GM19452 (cell line): Measurements from ENCODE around the gene DNMT3L.
A peak's percentile ranks its signal among the peaks of the same experiment; 100 is the strongest.
"Not testable (repeated sequence)": the region's sequence is repeated elsewhere in the genome, so short reads cannot be mapped to it uniquely, and the experiment has no call there.

ENCODE experiments used
- ATAC-seq: cut with Tn5 transposase; IDR thresholded peaks from one replicate; pipeline ENCODE4 v1.9.1; 2021; ENCODE audit not compliant: unreplicated experiment

DNMT3L gene

DNA sequence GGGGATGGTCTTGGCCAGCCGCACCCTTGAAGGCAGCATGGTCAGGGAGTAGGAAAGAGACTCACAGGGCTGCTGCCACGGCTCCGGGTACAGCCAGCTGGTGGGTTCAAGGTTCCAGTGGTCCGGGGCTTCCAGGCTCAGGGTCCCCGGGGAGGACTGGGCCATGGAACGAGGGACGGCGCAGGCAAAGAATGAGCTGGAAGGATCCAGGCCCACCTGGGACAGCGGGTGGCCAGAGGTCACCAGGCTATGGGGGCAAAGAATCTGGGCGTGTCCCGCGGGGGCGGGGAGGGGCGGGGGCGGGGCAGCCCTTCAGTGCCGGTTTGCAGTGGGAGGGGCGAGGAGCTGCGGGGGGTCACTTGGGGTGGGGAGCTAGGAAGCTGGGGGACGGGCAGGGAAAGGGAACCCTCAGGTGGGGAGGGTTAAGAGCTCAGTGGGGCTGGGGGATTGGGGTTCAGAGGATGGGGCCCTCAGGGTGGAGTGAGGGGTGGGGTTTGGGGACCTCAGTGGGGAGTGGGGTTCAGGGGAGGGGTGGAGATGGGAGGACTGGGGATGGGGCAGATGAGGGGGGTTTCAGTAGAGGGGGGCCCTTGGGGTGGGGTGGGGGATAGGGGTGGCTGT lies at the start of gene DNMT3L:
Gene DNMT3L (minus strand): TSS at position 223 of the 621 bp plus-strand sequence. CDS start 638 bp downstream, outside the sequence.
- no peak for ATAC-seq

DNA sequence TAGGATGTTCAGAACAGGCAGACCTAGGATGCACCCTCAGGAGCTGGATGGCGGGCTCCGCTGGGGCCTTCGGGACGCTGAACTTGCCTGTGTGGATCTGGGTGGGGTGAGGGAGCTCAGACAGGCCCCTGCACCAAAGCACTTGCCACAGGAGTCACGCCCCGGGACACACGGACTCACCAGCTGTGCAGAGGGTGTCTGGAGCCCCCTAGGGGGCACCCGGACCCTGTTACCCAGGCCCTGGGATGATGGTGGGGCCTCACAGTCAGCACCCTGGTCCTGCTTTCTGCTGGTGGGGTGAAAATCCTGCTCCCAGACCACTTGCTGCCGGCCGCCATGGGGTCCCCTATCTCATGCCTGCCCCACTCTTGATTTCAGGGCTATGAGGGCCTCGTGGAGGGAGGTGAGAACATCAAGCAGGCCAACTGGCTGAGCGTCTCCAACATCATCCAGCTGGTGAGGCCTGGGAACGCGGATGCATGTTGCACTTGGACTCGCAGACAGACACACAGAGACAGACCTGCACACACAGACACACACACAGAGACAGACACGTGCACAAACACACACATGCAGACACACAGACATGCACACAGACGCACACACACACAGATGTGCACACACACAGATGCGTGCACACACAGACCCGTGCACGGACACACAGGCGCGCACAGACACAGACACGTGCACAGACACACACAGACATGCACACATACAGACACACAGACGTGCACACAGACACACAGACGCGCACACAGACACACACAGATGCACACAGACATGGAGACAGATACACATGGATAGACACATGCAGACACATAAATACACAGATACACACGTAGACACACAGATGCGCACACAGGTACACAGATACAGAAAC lies 49.2 kb upstream of the DNMT3L start:
- ATAC-seq, result no peak

DNA sequence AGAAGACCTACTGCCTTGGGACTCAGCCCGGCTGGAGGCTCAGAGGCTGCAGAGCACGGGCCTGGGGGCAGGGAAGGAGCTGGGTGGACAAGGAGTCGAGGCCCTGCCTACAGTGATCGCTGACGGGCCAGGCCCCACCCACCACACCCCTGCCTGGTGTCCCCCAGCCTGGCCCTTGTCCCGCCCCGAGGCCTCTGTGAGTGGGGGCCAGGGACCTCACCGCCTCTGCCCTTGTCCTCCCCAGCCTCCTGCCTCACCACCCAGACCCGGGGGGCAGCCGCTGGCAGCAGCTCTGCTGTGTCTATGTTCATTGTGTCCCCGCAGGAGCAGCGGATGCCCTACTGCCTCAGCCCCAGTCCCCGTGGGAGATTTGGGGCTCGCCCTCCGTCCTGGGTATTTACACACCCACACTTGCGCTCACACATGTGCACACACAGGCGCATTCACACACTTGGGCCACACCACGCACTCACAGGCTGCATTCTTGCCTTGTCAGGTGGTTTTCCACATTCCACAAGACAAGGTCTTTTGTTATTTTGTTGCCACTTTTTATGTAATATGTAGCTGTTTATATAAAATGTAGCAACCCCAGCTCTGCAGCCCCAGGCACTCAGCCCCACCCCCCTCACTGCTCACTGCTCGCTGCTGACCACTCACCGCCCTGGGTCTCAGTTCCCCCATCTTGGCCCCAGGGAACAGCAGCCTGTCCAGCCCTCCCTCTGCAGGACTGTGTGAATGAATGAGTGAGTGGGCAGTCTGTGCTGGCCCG lies 45.4 kb upstream of the DNMT3L start:
- no peak for ATAC-seq

DNA sequence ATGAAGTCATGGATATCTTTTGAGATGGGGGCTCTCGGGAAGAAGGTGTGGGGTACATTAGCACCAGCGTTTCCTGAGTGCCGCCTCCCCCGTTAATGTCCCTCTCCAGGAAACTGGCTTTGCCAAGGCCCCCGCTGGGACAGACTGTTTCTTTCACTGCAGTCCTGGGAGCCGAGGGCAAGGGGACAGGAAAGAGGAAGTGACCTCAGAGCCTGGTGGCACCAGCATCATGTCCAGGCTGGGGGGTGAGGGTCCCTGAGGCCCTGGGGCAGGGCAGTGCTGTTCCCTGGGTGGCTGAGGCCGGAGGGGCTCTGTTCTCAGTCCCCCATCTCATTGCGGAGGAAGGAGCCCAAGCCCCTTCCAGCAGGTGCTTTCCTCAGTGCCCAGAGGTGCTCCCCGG lies 44.0 kb upstream of the DNMT3L start:
- ATAC-seq, result no peak

DNA sequence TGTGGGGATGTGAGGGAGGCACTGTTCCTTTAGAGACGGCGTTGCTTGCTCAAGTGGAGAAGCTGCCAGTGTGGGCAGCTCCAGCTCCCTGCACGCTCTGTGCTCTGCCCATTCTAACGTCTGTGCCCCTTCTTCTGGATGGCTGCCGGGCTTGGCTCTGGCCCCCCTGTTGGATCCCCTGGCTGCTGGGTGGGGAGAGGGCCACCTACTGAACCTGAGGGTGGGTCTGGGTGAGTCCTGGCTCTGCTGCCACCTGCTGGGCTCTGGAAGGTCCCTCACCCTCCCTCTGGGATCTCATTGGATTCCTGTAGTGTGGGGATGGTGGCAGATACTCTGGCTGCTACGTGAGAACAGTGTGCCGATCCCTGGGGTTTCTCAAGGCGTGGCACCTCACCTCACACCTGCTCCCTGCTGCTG lies 43.2 kb upstream of the DNMT3L start:
- no peak for ATAC-seq

DNA sequence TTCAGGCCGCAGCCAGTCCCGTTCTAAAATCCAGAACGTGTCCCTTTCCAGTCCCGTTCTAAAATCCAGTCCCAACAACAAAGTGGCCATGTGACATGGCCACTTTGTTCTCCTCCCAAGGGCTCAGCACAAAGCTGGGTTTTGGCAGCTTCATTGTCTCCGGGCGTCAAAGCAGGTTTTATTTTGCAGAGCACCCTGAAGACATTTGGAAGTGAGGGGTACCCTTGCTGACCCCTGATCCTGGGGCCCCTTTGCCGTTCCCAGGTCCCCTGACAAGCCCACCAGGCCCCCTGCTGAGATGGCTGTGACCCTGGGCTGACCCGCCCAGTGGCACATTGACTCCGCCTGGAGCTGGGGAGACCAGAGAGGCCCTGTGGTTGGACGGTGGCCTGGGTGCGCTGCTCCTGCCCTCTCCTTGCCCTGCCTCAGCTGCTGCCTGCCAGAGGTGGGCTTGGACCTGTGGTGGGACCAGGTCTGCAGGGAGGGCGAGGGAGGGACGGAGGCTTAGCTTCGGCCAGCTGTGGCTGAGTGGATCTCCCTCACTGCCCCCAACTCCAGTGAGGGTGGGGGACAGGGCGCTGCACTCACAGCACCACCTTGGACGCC lies 42.4 kb upstream of the DNMT3L start:
- ATAC-seq, result no peak

DNA sequence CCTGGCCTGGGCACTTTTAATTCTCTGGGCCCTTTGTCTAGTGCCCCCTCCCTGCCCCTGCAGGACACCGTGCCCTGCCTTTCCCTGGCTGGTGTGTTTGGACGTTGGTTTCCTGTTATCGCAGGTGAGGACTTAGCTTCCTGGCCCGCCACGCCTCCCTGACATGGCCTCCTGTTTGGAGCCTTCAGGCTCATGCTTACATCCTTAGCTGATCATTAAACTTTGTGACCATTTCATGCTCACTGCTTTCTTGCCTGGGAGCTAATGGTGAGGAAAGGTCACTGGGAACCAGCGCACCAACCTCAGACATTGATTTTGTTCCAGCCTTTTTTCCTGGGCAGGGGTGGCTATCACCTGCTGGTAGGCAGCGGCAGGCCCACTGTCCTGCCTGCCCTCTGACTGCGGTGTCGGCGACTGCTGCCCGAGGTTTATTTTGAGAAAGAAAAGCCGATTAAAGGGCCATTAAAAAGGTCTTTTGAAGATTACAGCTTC lies 41.8 kb upstream of the DNMT3L start:
- ATAC-seq, result no peak

DNA sequence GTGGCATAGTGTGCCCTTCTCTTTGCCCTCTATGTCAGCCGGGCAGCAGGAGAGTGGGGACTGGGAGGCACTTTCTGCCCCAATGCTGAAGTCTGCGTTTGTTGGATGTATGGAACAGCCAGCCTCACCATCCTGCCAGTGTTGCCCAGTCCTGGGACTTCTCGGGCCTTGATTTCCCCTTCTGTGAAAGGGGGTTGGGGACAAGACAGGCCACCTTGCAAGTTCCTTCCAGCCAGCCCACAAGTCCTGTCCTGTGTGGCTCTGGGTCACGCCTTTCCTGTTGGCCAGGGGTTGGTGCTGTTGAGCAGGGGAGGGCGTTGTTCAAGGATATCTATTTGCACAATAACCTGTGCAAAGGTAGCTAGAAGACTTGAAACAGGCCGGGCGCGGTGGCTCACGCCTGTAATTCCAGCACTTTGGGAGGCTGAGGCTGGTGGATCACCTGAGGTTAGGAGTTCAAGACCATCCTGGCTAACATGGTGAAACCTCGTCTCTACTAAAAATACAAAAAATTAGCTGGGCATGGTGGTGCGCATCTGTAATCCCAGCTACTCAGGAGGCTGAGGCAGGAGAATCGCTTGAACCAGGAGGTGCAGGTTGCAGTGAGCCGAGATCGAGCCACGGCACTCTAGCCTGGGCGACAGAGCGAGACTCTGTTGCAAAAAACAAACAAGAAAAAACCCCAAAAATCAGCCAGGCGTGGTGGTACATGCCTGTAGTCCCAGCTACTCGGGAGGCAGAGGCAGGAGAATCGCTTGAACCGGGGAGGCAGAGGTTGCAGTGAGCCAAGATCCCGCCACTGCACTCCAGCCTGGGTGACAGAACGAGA lies 41.1 kb upstream of the DNMT3L start:
- ATAC-seq, result not testable (repeated sequence)

DNA sequence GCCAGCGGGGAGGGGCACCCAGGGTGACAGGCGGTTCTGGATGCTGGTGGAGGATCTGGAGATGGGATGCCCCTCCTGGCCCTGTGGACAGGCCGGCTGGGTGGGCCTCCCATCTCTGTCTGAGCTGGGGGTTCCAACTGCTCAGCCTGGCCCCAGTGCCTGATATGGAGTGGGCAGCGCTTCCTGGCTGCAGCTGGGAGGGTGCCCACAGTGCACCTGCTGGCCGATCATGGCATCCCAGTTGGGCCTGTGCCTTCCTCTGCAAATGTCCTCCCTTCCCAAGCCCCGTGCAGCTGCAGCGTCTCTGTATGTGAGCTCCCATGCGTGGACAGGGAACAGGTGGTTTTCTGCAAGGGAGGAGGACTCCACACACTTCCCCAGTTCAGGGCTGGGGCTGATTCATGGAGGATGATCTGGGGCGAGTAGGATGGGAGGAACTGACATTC lies 40.3 kb upstream of the DNMT3L start:
- ATAC-seq, result no peak

DNA sequence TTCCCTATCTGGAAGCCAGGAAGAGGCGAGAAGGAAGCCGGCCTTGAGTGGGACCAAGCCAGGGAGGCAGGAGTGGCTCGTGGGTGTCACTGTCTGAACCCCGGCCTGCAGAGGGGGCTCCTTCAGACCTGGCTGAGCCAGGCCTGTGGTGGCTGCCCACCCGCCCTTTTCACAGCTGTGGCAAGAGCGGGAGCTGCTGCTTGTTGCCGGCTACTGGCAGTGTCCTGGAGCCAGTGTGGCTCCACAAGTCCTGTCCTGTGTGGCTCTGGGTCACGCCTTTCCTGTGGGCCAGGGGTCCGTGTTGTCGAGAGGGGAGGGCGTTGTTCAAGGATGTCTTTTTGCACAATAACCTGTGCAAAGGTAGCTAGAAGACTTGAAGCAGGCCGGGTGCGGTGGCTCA lies 39.4 kb upstream of the DNMT3L start:
- no peak for ATAC-seq

DNA sequence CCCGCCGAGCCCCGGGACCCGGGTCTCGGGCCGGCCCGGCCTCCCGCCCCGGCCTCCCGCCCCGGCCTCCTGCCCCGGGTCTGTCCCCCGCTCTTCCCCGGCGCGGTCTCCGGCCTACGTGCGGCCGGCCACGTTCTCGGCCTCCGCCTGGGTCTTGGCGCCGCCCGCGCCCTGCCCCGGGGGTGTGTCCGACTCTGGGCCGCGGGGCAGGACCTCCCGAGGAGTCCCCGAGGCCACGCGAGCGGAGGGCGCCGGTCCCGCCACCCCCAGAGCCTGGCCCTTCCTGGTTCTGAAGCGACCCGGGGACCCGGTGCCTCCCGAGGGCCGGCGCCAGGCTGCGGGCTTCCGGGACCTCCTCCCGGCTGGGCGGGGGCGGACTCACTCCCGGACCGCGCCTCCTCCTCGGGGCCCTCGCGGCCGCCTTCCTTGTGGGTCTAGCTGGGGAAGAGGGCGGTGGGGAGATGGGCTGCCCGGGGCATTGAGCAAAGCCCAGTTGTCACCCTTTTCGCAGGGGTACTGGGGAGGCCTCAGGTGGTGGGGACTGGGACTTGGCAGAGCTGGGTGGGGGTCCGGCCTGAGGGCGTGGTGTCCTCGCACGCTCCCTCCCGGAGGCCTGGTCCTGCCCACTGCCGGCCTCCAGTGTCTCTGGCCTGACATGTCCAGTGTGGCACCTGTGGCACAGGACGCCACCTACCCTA lies 38.7 kb upstream of the DNMT3L start:
- ATAC-seq, result peak; percentile 32

DNA sequence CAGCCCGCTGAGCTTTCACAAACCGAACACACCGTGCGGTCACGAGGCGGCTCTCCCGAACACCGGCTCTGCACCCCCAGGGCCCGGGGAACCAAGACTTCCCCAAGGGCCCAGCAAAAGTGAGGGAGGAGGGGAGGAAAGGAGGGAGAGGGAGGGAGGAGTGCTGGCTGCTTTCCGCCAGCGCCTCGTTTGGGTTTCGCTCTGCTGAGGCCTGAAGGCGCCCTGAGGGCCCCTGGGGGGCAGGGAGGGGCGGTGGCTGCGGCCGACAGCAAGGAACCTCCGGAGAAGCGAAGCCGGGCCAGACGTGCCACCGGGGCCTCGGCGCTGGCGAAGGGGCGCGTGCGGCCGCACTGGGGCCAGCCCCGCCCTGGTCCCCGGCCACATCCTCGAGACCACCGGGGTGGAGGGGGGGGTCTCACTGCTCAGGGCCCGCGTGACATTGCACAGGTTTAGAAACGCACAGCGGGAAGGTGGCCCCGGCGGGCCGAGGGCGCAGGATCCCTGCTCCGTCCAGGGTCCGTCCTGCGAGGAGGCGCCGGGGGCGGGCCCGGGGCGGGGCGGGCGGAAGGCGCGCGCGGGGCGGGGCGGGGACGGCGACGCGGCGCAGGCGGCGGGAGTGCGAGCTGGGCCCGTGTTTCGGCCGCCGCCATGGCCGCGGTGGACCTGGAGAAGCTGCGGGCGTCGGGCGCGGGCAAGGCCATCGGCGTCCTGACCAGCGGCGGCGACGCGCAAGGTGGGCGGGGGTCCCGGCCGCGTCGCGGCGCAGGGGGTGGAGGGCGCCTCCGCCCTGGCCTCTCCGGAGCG lies 38.0 kb upstream of the DNMT3L start, which contains the start of gene PFKL:
Gene PFKL (plus strand): TSS at position 596 of the 804 bp plus-strand sequence. CDS start 53 bp downstream, at position 649.
- peak; percentile 58 for ATAC-seq

DNA sequence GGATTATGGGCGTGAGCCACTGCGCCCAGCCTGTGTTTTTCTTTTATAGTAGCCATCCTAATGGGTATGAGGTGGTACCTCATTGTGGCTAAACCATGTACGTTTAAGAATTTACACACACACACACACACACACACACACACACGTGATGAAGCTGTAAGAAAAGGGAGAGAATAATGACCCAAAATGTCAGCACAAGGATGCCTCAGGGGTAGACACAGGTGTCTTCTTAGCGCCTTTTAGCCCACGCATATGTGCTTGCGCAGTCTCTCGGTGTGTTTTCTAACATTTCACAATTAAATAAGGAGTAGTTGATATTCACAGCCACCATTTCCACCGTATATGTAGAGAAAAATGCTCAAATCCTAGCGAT lies 37.4 kb upstream of the DNMT3L start:
- no peak for ATAC-seq

DNA sequence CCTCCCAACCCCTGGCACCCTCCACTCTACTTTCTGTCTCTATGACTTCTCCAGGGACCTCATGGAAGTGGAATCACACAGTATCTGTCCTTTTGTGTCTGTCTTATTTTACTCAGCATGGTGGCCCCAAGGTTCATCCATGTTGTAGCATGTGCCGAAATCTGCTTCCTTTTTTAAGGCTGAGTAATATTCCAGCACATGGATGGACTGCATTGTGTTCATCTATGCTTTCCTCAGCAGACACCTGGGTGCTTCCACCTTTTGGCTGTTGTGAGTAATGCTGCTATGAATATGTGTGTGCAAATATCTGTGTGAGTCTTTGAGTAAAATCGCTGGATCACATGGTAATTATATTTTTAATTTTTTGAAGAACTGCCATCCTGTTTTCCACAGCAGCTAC lies 36.6 kb upstream of the DNMT3L start:
- no peak for ATAC-seq

DNA sequence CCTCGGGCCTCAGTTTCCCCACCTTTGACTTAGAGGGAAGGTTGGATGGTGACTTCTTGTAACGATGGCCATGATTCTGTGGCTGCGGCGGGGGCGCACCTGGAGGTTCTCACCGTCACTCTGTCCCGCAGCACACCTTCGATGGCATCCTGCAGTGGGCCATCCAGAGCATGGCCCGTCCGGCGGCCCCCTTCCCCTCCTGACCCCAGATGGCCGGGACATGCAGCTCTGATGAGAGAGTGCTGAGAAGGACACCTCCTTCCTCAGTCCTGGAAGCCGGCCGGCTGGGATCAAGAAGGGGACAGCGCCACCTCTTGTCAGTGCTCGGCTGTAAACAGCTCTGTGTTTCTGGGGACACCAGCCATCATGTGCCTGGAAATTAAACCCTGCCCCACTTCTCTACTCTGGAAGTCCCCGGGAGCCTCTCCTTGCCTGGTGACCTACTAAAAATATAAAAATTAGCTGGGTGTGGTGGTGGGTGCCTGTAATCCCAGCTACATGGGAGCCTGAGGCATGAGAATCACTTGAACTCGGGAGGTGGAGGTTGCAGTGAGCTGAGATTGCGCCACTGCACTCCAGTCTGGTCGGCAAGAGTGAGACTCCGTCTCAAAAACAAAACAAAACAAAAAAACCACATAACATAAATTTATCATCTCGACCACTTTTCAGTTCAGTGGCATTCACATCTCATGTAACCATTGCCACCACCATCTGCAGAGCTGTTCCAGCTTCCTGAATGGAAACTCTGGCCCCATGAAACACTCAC lies 36.0 kb upstream of the DNMT3L start:
- ATAC-seq, result no peak

DNA sequence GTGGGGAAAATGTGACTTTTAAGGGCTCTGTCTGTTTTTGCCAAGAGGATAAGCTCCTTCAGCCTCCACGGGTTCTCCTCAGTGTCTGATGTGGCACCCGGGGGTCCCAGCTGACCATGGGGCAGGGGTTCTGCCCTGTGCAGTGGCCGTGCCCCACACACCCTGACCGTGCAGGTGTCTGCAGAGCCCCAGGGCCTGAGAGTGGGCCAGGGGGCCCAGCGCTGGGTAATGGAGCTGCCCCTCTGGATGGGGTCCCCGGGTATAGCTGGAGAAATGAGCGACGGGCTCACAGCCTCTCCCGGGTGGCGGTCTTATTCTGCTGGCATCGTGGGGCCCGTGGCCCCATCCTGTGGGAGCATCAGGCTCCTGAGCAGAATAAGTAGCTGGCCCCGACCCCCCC lies 35.2 kb upstream of the DNMT3L start:
- ATAC-seq, result no peak

DNA sequence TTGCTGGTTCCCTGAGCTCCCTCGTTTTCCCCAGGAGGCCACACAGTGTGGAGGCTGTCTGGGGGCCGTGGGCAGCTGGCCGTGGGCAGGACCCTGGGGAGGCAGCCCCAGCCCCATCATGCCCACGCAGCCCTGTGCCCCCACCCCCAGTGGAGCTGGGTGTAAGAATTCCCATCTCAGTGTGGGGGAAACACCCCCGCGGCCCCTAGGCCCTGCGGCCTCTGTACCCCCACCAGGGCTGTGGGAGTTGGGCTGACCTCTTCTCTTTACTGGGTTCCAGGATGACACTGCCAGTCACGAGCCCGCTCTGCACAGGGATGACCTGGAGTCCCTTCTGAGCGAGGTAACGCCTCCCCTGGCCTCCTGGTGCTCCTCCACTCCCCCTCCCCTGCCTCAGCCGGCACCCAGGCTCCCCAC lies 34.4 kb upstream of the DNMT3L start:
- no peak for ATAC-seq

DNA sequence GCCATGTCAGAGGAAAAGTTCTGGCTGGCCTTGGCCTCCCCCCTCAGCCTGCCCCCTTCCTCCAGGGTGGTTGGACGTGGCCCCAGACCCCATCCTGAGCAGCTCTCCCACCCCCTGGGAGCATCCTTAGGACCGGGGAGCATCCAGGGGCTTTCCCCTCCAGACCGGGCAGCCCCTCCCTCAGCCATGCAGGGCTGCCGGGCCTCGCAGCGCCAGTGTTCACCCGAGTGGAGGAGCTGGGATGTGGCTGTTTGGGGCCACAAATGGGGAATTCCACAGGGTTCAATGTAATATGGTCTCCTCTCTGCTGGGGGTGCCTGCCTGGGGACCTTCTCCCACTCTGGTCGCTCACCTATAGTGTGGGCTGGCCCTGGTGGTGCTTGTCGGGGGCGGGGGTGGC lies 33.9 kb upstream of the DNMT3L start:
- no peak for ATAC-seq
